RPMI7951 (cell line): ENCODE measurements around the gene IFT88. TPM values are rescaled to one million over a fixed set of nuclear protein-coding genes. Genes with fewer than 3 reads are reported as not detected.
A peak's percentile ranks its signal among the peaks of the same experiment; 100 is the strongest.
"Not testable (repeated sequence)": the region's sequence is repeated elsewhere in the genome, so short reads cannot be mapped to it uniquely, and the experiment has no call there.

Source experiments
- DNase-seq: peaks from one replicate; pipeline ENCODE4 v3.0.0-alpha.2; 2012; ENCODE audit warnings: low read depth
- total RNA-seq: library from RNA; depleted of rRNA; stranded (reverse); fragments of >200 nt; shearing (Covaris generic); gene quantifications from 2 replicates; pipeline ENCODE4 v1.2.3, GENCODE V29; 2014

IFT88 gene
- total RNA-seq, 1 experiment from 2014 or later = 18.9 TPM

GRCh38 chr13:20624213-20624612, 57.3 kb downstream of the IFT88 start:
- DNase-seq = no peak

DNA sequence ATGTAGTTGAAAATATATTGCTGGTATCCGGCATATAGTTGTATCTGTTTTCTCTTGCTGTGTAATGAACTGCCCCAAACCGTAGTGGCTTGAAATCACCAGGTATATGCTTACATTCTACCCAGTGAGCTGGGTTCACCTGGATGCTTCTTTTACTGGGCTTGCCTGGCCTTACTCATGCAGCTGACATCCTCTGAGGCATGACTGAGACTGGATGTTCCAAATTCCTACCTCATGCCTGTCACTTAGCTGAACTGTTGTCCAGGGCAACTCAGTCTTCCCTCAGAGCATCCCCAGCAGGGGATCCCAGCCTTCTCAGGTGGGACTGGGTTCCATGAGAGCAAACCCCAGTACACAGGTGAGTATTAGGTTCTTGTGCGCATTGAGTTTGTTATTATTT, 66.8 kb downstream of the IFT88 start:
- no peak for DNase-seq

GRCh38 chr13:20636079-20636478, 69.1 kb downstream of the IFT88 start:
- DNase-seq = no peak

DNA sequence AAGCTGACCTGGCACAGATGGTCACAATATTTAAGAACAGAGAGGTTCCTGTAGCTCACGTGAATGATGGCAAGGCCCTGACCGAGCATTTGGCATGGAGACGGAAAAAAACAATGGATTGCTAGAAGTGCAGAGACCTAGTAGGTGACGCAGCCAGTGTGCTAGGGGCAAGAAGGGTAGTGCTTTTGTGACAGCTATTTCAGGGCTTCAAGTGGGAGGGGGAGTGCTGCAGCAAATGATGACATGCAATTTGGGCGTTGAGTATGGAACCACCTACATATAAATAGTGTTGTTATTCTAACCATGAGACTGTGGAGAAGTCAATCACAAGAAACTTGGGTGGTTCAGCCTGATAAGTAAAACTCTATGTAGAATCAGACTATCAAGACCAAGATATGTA, 70.9 kb downstream of the IFT88 start:
- no peak for DNase-seq

DNA sequence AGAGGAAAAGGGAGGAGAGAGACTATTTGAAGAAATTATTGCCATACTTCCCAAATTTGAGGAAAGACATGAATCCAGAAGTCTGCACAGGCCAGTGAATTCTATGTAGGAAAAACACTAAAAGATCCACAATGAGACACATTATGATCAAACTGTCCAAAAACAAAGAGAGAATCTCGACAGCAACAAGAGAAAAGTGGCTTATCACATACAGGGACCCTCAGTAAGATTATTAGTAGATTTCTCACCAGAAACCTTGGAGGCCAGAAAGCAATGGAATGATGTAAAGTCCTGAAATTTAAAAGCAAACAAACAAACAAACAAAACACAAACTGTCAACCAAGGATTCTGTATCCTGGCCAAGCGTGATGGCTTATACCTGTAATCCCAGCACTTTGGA, 80.8 kb downstream of the IFT88 start:
- DNase-seq = no peak

DNA sequence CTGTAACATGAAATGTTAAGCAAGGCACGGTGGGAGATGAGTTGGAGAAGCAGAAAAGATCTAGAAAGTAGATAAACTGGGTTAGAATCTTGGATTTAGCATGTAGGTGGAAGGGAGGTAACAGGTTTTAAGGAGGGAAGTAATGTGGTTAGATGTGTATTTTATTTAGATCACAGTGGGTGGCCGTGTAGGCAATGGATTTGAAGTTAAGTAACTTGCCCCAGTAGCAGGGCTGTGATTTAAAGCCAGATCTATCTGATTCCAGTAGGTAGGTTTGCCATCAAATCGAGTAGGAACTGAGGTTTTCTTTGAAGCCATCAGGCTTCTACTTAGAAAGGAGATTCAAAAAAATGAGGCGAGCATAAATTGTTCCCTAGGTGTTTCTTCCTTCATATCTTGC, 86.0 kb downstream of the IFT88 start:
- no peak for DNase-seq

GRCh38 chr13:20654156-20654555, 87.2 kb downstream of the IFT88 start:
- DNase-seq = no peak

- DNase-seq = peak; percentile 2
Measured at GRCh38 chr13:20658451-20659040, 91.6 kb downstream of the IFT88 start.

DNA sequence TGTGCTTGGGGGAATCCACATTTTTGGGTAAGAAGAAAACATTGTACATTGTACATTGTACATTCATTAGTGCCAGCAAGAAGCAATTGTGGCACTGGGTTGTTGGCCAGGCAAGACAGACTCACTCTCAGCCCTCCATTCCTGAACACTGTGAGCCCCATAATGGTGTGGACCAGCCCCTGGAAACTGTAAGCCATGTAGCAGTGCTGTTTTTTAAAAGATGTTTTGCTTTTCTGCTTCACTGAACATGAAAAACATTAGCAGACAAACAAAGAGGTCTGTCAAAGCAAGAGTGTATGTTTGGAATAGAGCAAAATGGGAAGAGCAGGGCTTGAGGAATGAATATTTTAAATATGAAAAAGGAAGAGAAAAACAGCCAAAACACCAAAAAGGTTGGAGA, 97.4 kb downstream of the IFT88 start:
- DNase-seq = no peak

- DNase-seq = no peak
Measured at GRCh38 chr13:20666948-20667347, 100.0 kb downstream of the IFT88 start.

GRCh38 chr13:20667857-20668437, 101.0 kb downstream of the IFT88 start:
- no peak for DNase-seq

GRCh38 chr13:20669162-20669561, 102.2 kb downstream of the IFT88 start:
- DNase-seq = no peak

GRCh38 chr13:20671789-20672188, 104.8 kb downstream of the IFT88 start:
- DNase-seq = no peak

DNA sequence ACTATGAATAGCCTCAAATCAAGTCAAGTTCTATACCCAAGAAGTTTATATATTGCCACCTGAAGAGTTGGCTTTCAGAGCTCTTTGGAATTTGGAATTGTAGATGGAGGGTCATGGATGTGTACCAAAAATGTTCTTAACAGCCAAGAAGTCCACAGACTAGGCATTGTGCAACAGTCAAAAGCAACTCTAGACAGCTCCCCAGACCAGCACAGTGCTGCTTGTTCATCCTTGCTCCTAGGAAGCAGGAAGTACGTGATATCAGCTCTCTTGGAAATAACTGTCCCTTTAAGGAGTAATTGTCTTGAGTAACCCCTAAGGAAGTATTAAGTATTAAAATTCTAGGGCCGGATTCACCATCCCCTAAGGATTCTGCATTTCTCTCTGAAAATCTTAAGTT, 105.8 kb downstream of the IFT88 start:
- no peak for DNase-seq

GRCh38 chr13:20673715-20674114, 106.8 kb downstream of the IFT88 start:
- DNase-seq = no peak

GRCh38 chr13:20676213-20676612, 109.3 kb downstream of the IFT88 start:
- no peak for DNase-seq

- DNase-seq = not testable (repeated sequence)
Measured at GRCh38 chr13:20678606-20679005, 111.6 kb downstream of the IFT88 start.

DNA sequence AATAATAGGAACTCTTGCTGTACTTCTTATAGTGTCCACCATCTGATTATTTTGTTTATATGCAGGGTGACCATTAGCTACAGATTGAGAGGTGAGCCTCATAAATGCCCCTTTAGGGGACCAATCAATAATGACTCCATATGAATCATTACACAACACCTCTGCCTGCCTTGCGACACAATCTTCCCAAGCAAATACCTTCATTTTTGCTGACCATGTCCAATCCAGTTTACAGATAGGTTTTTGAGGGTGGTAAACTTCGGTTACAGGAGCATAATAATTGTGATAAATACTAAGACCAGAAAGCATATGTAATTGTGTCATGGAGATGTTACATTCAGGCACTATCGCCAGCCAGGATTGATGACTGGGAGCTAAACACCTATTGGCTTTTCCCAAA, 112.9 kb downstream of the IFT88 start:
- no peak for DNase-seq

- no peak for DNase-seq
Measured at GRCh38 chr13:20680416-20681080, 113.6 kb downstream of the IFT88 start.

DNA sequence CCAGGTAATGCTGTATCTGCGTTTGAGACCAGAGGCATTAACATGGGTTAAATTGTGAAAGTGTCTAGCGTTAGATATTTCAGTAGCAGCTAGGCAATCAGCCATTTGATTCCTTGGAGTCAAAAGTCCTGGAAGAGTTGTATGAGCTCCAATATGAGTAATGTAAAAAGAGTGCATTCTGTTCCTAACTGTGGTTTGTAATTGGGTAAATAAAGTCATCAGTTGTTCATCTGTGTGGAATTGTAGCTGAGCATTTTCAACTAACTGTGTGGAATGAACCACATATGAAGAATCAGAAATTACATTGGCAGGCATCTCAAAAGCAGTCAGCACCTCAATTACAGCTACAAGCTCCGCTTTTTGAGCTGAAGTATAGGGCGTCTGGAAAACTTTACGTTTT, 114.5 kb downstream of the IFT88 start:
- DNase-seq = not testable (repeated sequence)

DNA sequence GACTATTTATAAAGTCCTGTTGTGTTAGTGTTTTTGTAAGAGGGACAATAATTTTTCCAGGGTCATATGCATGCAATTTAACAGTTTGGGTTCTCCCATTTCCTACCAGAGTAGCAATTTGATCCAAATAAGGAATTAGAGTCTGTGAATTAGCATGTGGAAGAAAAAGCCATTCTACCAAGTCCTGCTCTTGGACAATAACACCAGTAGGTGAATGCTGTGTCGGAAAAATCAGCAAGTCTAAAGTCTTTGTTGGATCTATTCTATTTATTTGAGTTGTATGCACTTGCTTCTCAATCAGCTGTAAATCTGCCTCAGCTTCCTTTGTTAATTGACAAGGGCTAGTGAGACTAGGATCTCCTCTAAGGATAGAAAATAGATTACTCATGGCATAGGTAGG, 115.1 kb downstream of the IFT88 start:
- no peak for DNase-seq

DNA sequence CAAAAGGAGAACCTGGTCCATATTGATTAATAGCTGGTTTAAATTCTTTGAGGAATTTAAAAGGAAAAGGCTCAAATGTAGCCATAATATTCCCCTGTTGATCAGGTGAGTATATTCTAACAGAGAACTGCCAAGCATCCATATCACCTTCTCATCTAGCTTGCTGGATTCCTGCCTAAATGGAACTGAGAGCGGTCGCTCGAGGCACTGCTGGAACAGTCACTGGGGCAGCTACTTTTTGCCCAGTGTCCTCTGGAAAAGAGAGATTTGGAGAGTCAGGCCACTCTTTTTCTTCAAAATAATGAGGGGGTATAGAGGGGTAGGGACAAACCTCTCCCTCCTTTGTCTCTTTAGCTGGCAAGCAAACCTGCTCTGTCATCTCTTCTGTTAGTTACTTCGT, 117.1 kb downstream of the IFT88 start:
- no peak for DNase-seq

DNA sequence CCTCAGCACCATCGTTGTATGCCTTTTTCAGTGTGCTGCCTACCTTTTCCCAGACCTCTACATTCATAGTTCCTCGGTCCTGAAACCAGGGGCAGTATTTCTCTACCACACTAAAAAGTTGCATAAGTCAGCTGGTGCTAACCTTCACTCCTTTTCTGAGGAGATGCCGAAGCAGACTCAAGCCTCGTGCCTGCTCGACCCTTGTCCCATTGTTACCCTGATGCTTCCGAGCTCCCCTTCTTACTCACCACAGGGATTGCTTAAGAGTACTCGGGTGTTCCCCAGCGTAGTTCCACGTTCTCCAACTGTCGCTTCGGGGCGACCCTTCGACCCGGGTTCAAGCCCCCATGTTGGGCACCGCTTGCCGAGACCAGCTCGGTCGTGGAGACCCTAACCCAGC, 117.6 kb downstream of the IFT88 start:
- DNase-seq = no peak

DNA sequence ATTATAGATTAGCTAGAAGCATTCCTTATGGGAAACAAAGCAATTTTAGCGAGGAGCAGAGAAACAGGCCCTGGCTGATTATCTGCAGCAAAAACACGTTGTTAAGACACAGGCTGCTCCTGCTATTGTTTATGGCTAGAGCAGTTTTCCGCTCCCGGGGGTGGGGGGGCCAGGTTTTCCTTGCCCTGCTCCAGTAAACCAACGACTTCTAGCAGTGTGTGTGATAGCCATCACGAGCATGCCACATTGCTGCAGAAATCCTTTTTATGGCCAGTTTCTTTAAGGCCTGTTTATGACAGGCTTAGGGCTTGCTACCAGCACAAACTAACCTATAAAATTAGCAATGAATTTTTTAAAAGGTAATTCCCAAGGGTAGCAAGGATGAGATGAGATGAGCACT, 118.1 kb downstream of the IFT88 start:
- no peak for DNase-seq
